Measurements from ENCODE around the gene FZD2.
A peak's percentile ranks its signal among the peaks of the same experiment; 100 is the strongest.

The FZD2 gene

GRCh38 chr17:44541884-44542581, 15.3 kb upstream of the FZD2 start:
- Histone ChIP-seq H3K14ac (ENCODE audit: low read length in 2 of 2) (peak overlapping the region in 1 of 2 experiments; percentile 76), H3K9ac (ENCODE audit: low read length) (no peak overlapping the region), H3K4me2 (ENCODE audit: low read length, poor library complexity, severe bottlenecking) (no peak overlapping the region), H3K4ac (ENCODE audit: low read depth in 1 of 2, low read length in 2 of 2) (peak overlapping the region; percentile 94 to 98), H2BK15ac (ENCODE audit: low read depth, poor library complexity, severe bottlenecking) (peak overlapping the region; percentile 100), H3K4me1 (ENCODE audit: control insufficient read depth, insufficient read depth, low read depth, low read length) (peaks cover 43% of the 10 kb centered on the region), H3K4me3 (ENCODE audit: insufficient read depth in 1 of 2, low read depth in 1 of 2, low read length in 2 of 2) (no peak overlapping the region), H3K79me1 (replicated peaks; ENCODE audit: low read length, poor library complexity, severe bottlenecking) (peaks cover 6% of the 10 kb centered on the region), H3K9me3 (ENCODE audit: control insufficient read depth, low read length) (no peaks in the 10 kb centered on the region), H4K91ac (ENCODE audit: low read length) (peak overlapping the region; percentile 100), H3K27ac (ENCODE audit: low read length, poor library complexity, severe bottlenecking) (peak overlapping the region; percentile 95), H2BK12ac (ENCODE audit: low read length in 2 of 2) (peak overlapping the region; percentile 99 to 100), H3K23ac (ENCODE audit: low read length in 2 of 2) (peak overlapping the region in 1 of 2 experiments; percentile 83), H2AFZ (ENCODE audit: low read depth, low read length) (no peak overlapping the region), H3K36me3 (ENCODE audit: control insufficient read depth in 1 of 2, insufficient read depth in 2 of 2, low read depth in 1 of 2, low read length in 2 of 2) (no peaks in the 10 kb centered on the region), H3K27me3 (ENCODE audit: control insufficient read depth in 1 of 2, insufficient read depth in 1 of 2, low read length in 2 of 2) (no peaks in the 10 kb centered on the region), H2BK5ac (ENCODE audit: low read depth, low read length, poor library complexity, severe bottlenecking) (peak overlapping the region; percentile 100), H2AK5ac (ENCODE audit: low read length, severe bottlenecking) (peak overlapping the region; percentile 99), H2BK120ac (ENCODE audit: low read depth, low read length) (peak overlapping the region; percentile 97), H3K18ac (ENCODE audit: low read depth in 1 of 2, low read length in 2 of 2) (peak overlapping the region; percentile 86 to 98), H4K8ac (ENCODE audit: low read length) (peak overlapping the region; percentile 99)
- DNase-seq, result no peak
- 31% methylated on average over 5 of the region's 8 CpGs for WGBS

GRCh38 chr17:44543213-44543904, 13.9 kb upstream of the FZD2 start:
- Histone ChIP-seq H3K36me3 (ENCODE audit: control insufficient read depth in 1 of 2, insufficient read depth in 2 of 2, low read depth in 1 of 2, low read length in 2 of 2) (no peaks in the 10 kb centered on the region), H2BK15ac (ENCODE audit: low read depth, poor library complexity, severe bottlenecking) (no peak overlapping the region), H2BK5ac (ENCODE audit: low read depth, low read length, poor library complexity, severe bottlenecking) (peak overlapping the region; percentile 100), H3K27me3 (ENCODE audit: control insufficient read depth in 1 of 2, insufficient read depth in 1 of 2, low read length in 2 of 2) (no peaks in the 10 kb centered on the region), H2AK5ac (ENCODE audit: low read length, severe bottlenecking) (peak overlapping the region; percentile 94), H3K4me3 (ENCODE audit: insufficient read depth in 1 of 2, low read depth in 1 of 2, low read length in 2 of 2) (no peak overlapping the region), H3K9me3 (ENCODE audit: control insufficient read depth, low read length) (no peaks in the 10 kb centered on the region), H2BK12ac (ENCODE audit: low read length in 2 of 2) (peak overlapping the region; percentile 92 to 97), H3K4ac (ENCODE audit: low read depth in 1 of 2, low read length in 2 of 2) (peak overlapping the region; percentile 92 to 98), H3K14ac (ENCODE audit: low read length in 2 of 2) (no peak overlapping the region), H2AFZ (ENCODE audit: low read depth, low read length) (no peak overlapping the region), H3K79me1 (replicated peaks; ENCODE audit: low read length, poor library complexity, severe bottlenecking) (peaks cover 7% of the 10 kb centered on the region), H3K9ac (ENCODE audit: low read length) (peak overlapping the region; percentile 38), H4K91ac (ENCODE audit: low read length) (peak overlapping the region; percentile 91), H3K18ac (ENCODE audit: low read depth in 1 of 2, low read length in 2 of 2) (peak overlapping the region; percentile 90 to 97), H3K4me2 (ENCODE audit: low read length, poor library complexity, severe bottlenecking) (peak overlapping the region; percentile 49), H4K8ac (ENCODE audit: low read length) (peak overlapping the region; percentile 90), H2BK120ac (ENCODE audit: low read depth, low read length) (peak overlapping the region; percentile 97), H3K4me1 (ENCODE audit: control insufficient read depth, insufficient read depth, low read depth, low read length) (peaks cover 52% of the 10 kb centered on the region), H3K23ac (ENCODE audit: low read length in 2 of 2) (peak overlapping the region in 1 of 2 experiments; percentile 42), H3K27ac (ENCODE audit: low read length, poor library complexity, severe bottlenecking) (peak overlapping the region; percentile 95)
- WGBS, result 0% methylated on average over 2 of the region's 5 CpGs
- peak; percentile 94 for DNase-seq

- Histone ChIP-seq H3K23ac (ENCODE audit: low read length in 2 of 2) (no peak overlapping the region), H2BK120ac (ENCODE audit: low read depth, low read length) (no peak overlapping the region), H3K36me3 (ENCODE audit: control insufficient read depth in 1 of 2, insufficient read depth in 2 of 2, low read depth in 1 of 2, low read length in 2 of 2) (no peaks in the 10 kb centered on the region), H3K9ac (ENCODE audit: low read length) (peak overlapping the region; percentile 38), H3K18ac (ENCODE audit: low read depth in 1 of 2, low read length in 2 of 2) (peak overlapping the region; percentile 68 to 75), H3K9me3 (ENCODE audit: control insufficient read depth, low read length) (no peaks in the 10 kb centered on the region), H2BK12ac (ENCODE audit: low read length in 2 of 2) (peak overlapping the region; percentile 83 to 92), H2AK5ac (ENCODE audit: low read length, severe bottlenecking) (peak overlapping the region; percentile 65), H3K4ac (ENCODE audit: low read depth in 1 of 2, low read length in 2 of 2) (peak overlapping the region; percentile 64 to 77), H4K8ac (ENCODE audit: low read length) (peak overlapping the region; percentile 89), H3K4me2 (ENCODE audit: low read length, poor library complexity, severe bottlenecking) (peak overlapping the region; percentile 8), H3K79me1 (replicated peaks; ENCODE audit: low read length, poor library complexity, severe bottlenecking) (peaks cover 4% of the 10 kb centered on the region), H3K4me3 (ENCODE audit: insufficient read depth in 1 of 2, low read depth in 1 of 2, low read length in 2 of 2) (no peak overlapping the region), H4K91ac (ENCODE audit: low read length) (peak overlapping the region; percentile 95), H3K27me3 (ENCODE audit: control insufficient read depth in 1 of 2, insufficient read depth in 1 of 2, low read length in 2 of 2) (no peaks in the 10 kb centered on the region), H3K4me1 (ENCODE audit: control insufficient read depth, insufficient read depth, low read depth, low read length) (peaks cover 50% of the 10 kb centered on the region), H2AFZ (ENCODE audit: low read depth, low read length) (no peak overlapping the region), H2BK15ac (ENCODE audit: low read depth, poor library complexity, severe bottlenecking) (no peak overlapping the region), H3K14ac (ENCODE audit: low read length in 2 of 2) (no peak overlapping the region), H2BK5ac (ENCODE audit: low read depth, low read length, poor library complexity, severe bottlenecking) (peak overlapping the region; percentile 95), H3K27ac (ENCODE audit: low read length, poor library complexity, severe bottlenecking) (peak overlapping the region; percentile 95)
- no peak for DNase-seq
- 31% methylated on average over 5 of the region's 5 CpGs for WGBS
These were observed 13.3 kb upstream of the FZD2 start for GRCh38 chr17:44543905-44544523.
